IPS-18a (cell line): ENCODE measurements around the gene TSPYL1.

Source experiments
- H3K27ac ChIP-seq: one replicate; pipeline ENCODE4 v1.5.1; 2013; ENCODE audit warnings: low read length
- H3K27me3 ChIP-seq: one replicate; pipeline ENCODE4 v1.6.1; 2013; ENCODE audit warnings: mild to moderate bottlenecking, low read length; ENCODE audit not compliant: control insufficient read depth, insufficient read depth
- H3K36me3 ChIP-seq: one replicate; pipeline ENCODE4 v1.6.1; 2013; ENCODE audit warnings: low read depth, low read length; ENCODE audit not compliant: control insufficient read depth
- H3K4me1 ChIP-seq: one replicate; pipeline ENCODE4 v1.6.1; 2013; ENCODE audit warnings: low read depth, low read length; ENCODE audit not compliant: control insufficient read depth
- H3K4me3 ChIP-seq: one replicate; pipeline ENCODE4 v1.5.1; 2013; ENCODE audit warnings: low read length
- H3K9ac ChIP-seq: one replicate; pipeline ENCODE4 v1.6.1; 2013; ENCODE audit warnings: mild to moderate bottlenecking, low read length, moderate library complexity
- H3K9me3 ChIP-seq: one replicate; pipeline ENCODE4 v1.6.1; 2013; ENCODE audit warnings: low read depth, low read length; ENCODE audit not compliant: control insufficient read depth

TSPYL1 gene

DNA sequence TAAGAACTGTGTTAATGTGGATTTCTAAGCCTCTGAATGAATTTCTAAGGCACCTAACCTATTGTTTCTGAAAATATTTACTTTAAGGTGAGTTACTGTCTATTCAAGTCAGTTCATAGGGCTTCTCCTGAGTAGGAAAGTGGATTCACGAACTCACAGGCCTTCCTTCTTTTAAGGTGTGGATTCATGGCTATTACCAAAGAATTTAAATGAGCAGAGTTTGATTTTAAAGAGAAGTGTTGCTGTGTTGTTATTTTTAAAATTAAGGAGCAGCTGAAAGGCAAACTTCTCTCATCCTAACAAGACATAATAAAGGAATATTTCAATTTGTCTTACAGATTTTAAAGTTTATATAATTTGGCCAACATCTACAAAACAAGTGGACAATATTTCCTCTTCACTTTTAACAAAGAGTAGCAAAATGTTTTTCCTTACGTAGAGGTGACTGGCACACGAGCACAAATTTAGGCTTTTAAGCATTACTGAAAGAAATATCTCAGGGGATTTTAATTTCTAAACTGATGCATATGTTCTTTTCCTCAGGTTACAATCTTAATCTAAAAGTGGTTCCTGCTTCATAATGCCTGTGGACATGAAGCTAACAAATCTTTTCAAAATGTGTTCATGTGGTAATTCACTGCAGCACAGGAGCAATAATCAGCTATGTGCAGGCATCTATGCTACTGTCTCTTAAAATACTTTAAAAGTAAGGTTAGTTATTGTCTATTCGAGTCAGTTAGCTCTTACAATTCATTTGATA lies 25.3 kb downstream of the TSPYL1 start:
- Histone ChIP-seq H3K4me1 (peaks cover 17% of the 10 kb centered on the region), H3K27me3 (no peaks in the 10 kb centered on the region), H3K4me3 (peak overlapping the region; percentile 93)

GRCh38 chr6:116253505-116254296 lies 26.0 kb downstream of the TSPYL1 start, which contains the start of gene TSPYL4:
Gene TSPYL4, minus strand, starts transcription at chr6:116254075. Its CDS starts 67 bp downstream, at chr6:116254008.
- Histone ChIP-seq H3K27me3 (no peaks in the 10 kb centered on the region), H3K36me3 (no peaks in the 10 kb centered on the region), H3K4me1 (peaks cover 17% of the 10 kb centered on the region), H3K27ac (peak within 1 kb of the TSS; percentile 99), H3K4me3 (peak within 1 kb of the TSS; percentile 93), H3K9ac (peak within 1 kb of the TSS; percentile 99), H3K9me3 (no peaks in the 10 kb centered on the region)

More for the DNA sequence above, 25.3 kb downstream of the TSPYL1 start:
- Histone ChIP-seq H3K36me3 (no peaks in the 10 kb centered on the region), H3K9ac (peak overlapping the region; percentile 99), H3K9me3 (no peaks in the 10 kb centered on the region), H3K27ac (peak overlapping the region; percentile 99)

GRCh38 chr6:116253188-116253504 lies 26.6 kb downstream of the TSPYL1 start:
- Histone ChIP-seq H3K4me3 (peak overlapping the region; percentile 93), H3K36me3 (no peaks in the 10 kb centered on the region), H3K4me1 (peaks cover 17% of the 10 kb centered on the region), H3K27ac (no peak overlapping the region), H3K9ac (peak overlapping the region; percentile 99), H3K27me3 (no peaks in the 10 kb centered on the region), H3K9me3 (no peaks in the 10 kb centered on the region)

- H3K4me1 ChIP-seq: peaks cover 17% of the 10 kb centered on the region
- no peak overlapping the region for H3K9ac ChIP-seq
- no peak overlapping the region for H3K27ac ChIP-seq
- H3K27me3 ChIP-seq: no peaks in the 10 kb centered on the region
- no peaks in the 10 kb centered on the region for H3K36me3 ChIP-seq
- no peaks in the 10 kb centered on the region for H3K9me3 ChIP-seq
- H3K4me3 ChIP-seq: peak overlapping the region; percentile 43
These were observed 28.0 kb downstream of the TSPYL1 start for GRCh38 chr6:116251568-116252384.

- Histone ChIP-seq H3K27me3 (no peaks in the 10 kb centered on the region), H3K9ac (no peak overlapping the region)
These were observed 31.2 kb downstream of the TSPYL1 start for GRCh38 chr6:116248577-116248976.

GRCh38 chr6:116247285-116247684 lies 32.4 kb downstream of the TSPYL1 start:
- no peak overlapping the region for H3K27ac ChIP-seq
- no peaks in the 10 kb centered on the region for H3K36me3 ChIP-seq
- H3K9me3 ChIP-seq: no peaks in the 10 kb centered on the region
- no peak overlapping the region for H3K4me3 ChIP-seq
- H3K4me1 ChIP-seq: peaks cover 3% of the 10 kb centered on the region
- no peak overlapping the region for H3K9ac ChIP-seq
- no peaks in the 10 kb centered on the region for H3K27me3 ChIP-seq

More at GRCh38 chr6:116248577-116248976, 31.2 kb downstream of the TSPYL1 start:
- Histone ChIP-seq H3K9me3 (no peaks in the 10 kb centered on the region), H3K4me1 (peaks cover 6% of the 10 kb centered on the region), H3K4me3 (no peak overlapping the region), H3K36me3 (no peaks in the 10 kb centered on the region), H3K27ac (no peak overlapping the region)

GRCh38 chr6:116246089-116246488 lies 33.6 kb downstream of the TSPYL1 start:
- H3K9me3 ChIP-seq: no peaks in the 10 kb centered on the region
- H3K9ac ChIP-seq: no peak overlapping the region
- no peak overlapping the region for H3K27ac ChIP-seq

DNA sequence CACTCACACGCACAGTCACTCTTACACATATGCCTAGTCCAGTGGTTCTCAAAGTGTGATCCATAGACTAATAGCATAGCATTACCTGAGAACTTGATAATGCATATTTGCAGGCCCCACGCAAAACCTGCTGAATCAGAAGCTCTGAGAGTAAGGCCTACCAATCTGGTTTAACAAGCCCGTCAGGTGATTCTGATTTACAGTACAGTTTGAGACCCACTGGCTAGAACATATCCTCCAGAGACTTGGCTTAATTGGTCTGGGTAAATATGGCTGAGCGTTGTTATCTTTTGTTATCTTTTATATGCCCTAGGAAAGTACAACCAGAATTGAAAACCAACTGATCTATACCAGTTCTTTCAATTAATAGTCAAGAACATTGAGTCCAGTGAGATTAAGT lies 35.4 kb downstream of the TSPYL1 start:
- H3K36me3 ChIP-seq: peaks cover 4% of the 10 kb centered on the region
- H3K9me3 ChIP-seq: no peaks in the 10 kb centered on the region
- no peak overlapping the region for H3K9ac ChIP-seq
- no peaks in the 10 kb centered on the region for H3K4me1 ChIP-seq
- H3K27me3 ChIP-seq: no peaks in the 10 kb centered on the region
- no peak overlapping the region for H3K27ac ChIP-seq
- no peak overlapping the region for H3K4me3 ChIP-seq

More at GRCh38 chr6:116246089-116246488, 33.6 kb downstream of the TSPYL1 start:
- H3K27me3 ChIP-seq: no peaks in the 10 kb centered on the region
- H3K4me3 ChIP-seq: no peak overlapping the region
- no peaks in the 10 kb centered on the region for H3K36me3 ChIP-seq
- H3K4me1 ChIP-seq: no peaks in the 10 kb centered on the region

GRCh38 chr6:116239856-116240255 lies 39.9 kb downstream of the TSPYL1 start:
- peaks cover 19% of the 10 kb centered on the region for H3K36me3 ChIP-seq
- H3K27me3 ChIP-seq: no peaks in the 10 kb centered on the region
- no peak overlapping the region for H3K27ac ChIP-seq
- no peaks in the 10 kb centered on the region for H3K4me1 ChIP-seq
- no peak overlapping the region for H3K9ac ChIP-seq
- no peaks in the 10 kb centered on the region for H3K9me3 ChIP-seq
- H3K4me3 ChIP-seq: no peak overlapping the region

DNA sequence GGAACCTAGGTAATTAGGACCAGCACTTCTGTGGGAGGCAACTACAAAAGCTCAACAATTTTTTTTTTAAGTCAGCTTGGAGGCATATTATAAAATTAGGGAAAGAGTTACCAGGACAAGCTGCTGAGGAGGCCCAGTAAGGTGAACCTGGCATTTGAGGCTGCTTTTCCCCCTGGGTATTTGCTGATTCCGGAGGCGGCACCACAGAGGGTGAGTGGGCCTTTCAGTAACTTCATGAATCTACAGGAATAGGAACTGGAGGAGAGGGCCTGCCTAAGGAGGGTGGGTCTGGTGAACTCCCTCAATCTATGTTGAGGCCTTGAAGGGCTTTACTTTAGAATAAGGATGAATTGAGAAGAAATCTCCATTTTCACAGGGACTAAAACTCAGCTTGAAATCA lies 40.5 kb downstream of the TSPYL1 start:
- Histone ChIP-seq H3K27ac (no peak overlapping the region), H3K27me3 (no peaks in the 10 kb centered on the region), H3K4me3 (no peak overlapping the region), H3K9me3 (no peaks in the 10 kb centered on the region), H3K36me3 (peaks cover 19% of the 10 kb centered on the region), H3K4me1 (no peaks in the 10 kb centered on the region), H3K9ac (no peak overlapping the region)

- no peaks in the 10 kb centered on the region for H3K9me3 ChIP-seq
- no peak overlapping the region for H3K27ac ChIP-seq
- H3K4me3 ChIP-seq: no peak overlapping the region
- H3K4me1 ChIP-seq: no peaks in the 10 kb centered on the region
- H3K27me3 ChIP-seq: no peaks in the 10 kb centered on the region
- H3K36me3 ChIP-seq: peaks cover 19% of the 10 kb centered on the region
- no peak overlapping the region for H3K9ac ChIP-seq
These were observed 41.6 kb downstream of the TSPYL1 start for GRCh38 chr6:116238083-116238482.
